Kidney tubule cell (primary cell): ENCODE measurements around the gene SUPT16H.
"Not testable (repeated sequence)": the region's sequence is repeated elsewhere in the genome, so short reads cannot be mapped to it uniquely, and the experiment has no call there.

ENCODE experiments used
- DNase-seq: peaks from one replicate; pipeline ENCODE4 v3.0.0-alpha.2; 2018; ENCODE audit warnings: low spot score

SUPT16H gene

GRCh38 chr14:21383848-21384493 lies at the start of gene SUPT16H:
Gene SUPT16H, minus strand, starts transcription at chr14:21384019. Its CDS starts 92 bp downstream, at chr14:21383927.
- DNase-seq, result peak; percentile 95

DNA sequence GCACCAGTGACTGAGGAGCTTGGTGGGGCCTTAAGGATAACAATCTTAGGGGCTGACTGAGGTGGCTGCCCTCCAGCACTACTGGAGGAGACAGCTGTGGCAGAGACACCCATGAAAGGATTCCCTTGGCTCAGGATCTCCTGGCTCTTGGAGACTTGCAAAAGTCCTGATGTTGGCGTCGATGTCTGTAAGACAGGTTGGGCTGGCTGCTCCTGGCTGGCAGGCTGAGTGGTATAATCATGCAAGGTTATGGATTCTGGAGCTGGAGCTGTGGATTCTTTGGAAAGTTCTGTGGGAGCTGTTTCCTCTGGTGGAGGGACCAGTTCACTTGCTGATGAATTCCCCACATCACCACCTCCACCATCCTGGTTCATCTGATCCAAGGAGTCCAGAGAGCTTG lies 47.3 kb upstream of the SUPT16H start:
- DNase-seq, result no peak

DNA sequence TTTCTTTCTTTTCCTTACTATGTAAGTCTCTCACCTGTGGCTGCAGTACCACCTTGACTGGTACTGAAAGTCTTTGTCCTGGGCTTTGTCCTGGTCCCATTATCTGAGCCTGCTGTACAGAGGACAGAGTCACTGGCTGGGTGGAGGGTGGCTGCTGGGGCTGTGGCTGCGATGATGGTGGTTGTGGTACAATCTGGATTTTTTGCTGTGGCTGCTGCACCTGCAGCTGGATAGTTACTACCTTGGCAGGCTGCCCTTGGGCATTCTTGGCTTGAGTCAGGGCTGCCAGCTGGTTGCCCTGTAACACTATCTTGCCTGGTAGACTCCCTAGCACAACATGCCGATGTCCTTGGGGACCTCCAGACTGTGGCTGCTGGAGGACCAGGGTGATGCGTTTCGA lies 45.1 kb upstream of the SUPT16H start:
- DNase-seq, result peak; percentile 11

DNA sequence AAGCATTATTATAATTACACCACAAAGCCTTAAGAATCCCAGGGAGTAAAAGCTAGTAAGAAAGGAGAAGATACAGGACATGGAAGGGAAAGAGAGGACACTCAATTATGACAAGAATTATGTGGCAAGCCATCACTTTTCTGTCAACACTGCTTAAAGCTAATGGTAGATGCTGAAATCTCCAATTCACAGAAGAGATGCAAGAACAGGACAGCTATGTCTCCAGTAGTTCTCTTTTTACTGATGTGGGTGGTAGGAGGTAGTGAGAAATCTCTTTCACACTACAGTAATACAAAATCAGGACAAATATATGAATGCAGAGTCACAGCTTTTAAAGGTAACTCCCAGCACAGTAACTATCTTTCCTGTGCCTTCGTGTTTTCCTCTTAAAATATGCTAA lies 42.9 kb upstream of the SUPT16H start:
- DNase-seq, result no peak

DNA sequence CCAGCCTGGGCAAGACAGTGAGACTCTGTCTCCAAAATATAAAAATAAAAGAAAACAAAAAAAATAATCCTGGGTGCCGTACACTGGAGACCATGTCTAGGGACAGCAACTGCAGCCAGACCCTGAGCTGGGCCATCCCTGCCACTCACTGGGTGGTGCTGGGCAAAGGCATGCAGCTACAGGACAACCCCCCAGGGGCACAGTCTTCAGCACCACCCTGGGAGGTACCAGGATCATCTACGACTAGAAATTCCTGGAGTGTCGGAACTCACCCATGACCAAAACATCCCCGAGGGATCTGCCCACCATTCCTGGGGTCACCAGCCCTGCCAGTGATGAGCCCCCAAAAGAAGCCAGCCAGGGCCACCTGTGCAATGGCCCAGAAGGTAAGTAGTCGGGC lies 35.7 kb upstream of the SUPT16H start:
- no peak for DNase-seq

- DNase-seq, result no peak
These were observed 31.5 kb upstream of the SUPT16H start for GRCh38 chr14:21415329-21415728.

GRCh38 chr14:21414137-21414631 lies 30.4 kb upstream of the SUPT16H start:
- DNase-seq, result no peak

DNA sequence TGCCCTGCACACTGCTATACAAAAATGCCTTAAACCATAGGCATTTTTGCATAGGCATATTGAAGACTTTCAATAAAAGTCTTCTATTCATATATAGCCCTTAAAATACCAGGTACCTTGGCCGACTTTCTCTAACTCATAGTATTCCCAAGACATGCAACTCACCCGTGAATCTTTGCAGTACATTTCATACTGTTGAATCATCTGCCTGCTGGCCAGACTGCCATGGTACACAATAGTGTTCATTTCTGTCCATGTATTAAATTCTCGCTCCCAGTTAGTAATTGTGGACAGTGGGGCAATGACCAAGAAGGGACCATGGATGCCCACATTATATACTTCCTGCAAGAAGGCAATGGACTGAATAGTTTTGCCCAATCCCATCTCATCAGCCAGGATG lies 24.3 kb upstream of the SUPT16H start:
- DNase-seq, result peak; percentile 39

DNA sequence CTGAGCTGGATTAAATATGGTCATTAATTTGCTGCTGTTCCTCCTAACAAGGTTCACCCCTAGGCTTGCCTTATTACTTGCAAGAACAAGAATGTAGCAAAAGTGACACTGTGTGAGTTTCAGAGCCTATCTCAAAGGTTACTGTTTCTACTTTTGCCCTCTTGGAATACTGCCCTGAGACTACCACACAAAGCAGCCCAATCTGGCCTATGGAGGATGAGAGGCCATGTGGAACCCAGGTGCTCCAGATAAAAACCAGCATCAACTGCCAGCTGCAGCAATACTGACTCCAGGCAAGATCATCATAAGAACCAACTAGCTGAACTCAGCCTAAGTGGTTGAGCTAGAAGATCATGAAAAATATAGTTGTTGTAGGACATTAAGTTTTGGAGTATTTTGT lies 22.4 kb upstream of the SUPT16H start:
- no peak for DNase-seq

- no peak for DNase-seq
These were observed 21.3 kb upstream of the SUPT16H start for GRCh38 chr14:21405097-21405496.

- DNase-seq, result no peak
These were observed 15.6 kb upstream of the SUPT16H start for GRCh38 chr14:21399311-21399870.

DNA sequence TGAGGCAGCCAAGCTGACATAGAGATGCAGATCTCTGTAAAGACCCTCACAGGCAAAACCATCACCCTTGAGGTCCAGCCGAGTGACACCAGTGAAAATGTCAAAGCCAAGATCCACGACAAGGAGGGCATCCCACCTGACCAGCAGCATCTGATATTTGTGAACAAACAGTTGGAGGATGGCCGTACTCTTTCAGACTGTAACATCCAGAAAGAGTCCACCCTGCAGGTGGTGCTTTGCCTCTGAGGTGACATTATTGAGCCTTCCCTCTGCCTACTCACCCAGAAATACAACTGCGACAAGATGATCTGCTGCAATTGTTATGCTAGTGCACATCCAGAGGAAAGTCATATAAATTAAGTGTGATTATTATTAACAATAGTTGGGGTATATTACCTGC lies 15.1 kb upstream of the SUPT16H start:
- no peak for DNase-seq

DNA sequence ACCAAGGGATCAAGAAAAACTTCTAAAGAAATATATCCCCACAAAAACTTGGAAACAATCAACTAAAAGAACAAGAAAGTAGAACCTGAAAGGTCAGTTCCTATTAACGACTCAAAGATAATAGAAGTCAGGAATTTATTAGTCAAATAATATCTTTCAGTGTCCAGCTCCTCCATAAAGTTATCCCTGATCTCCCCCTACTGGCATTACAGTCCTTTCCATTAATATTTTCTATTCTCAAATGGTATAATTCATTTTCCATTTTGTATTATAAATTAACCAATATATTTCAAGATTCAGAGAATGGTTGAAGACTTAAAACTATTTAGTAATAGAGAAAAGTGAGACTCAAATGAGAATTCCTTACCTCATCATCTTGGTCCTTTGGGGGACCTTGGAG lies 11.6 kb upstream of the SUPT16H start:
- no peak for DNase-seq

DNA sequence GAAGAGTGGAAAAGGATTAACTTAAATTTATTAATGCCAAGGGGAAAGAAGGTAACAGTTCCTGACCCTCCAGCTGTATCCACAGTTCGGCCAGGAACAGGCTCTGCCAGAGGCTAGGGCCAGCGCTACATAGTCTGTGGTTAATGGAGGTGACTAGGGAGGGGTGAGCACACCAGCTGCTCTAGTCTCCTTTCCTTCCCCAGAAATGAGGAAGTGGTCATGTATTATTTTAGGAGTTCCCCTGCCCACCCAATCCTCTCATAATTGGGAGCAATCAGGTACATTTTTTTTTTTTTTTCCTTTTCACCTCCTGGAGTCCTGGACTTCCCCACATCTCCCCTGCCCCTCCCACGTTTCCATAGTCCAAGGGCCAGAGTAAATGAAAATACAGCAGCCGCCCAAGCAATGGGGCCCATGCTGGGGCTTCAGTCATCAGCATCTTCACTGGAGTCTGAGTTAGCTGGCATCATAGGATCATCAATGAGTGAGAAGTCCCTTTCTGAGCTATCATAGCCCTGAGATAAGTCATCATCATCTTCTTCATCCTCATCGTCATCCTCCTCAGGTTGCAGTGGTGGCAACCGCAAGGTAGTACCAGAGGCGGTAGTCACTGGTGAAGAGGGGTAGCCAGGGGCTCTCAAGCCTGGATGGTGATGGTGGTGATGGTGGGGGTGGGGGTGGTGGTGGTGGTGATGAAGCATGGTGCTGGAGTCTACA lies 1.5 kb upstream of the SUPT16H start:
- peak; percentile 35 for DNase-seq

GRCh38 chr14:21384494-21384851 lies 654 bp upstream of the SUPT16H start:
- DNase-seq, result no peak

DNA sequence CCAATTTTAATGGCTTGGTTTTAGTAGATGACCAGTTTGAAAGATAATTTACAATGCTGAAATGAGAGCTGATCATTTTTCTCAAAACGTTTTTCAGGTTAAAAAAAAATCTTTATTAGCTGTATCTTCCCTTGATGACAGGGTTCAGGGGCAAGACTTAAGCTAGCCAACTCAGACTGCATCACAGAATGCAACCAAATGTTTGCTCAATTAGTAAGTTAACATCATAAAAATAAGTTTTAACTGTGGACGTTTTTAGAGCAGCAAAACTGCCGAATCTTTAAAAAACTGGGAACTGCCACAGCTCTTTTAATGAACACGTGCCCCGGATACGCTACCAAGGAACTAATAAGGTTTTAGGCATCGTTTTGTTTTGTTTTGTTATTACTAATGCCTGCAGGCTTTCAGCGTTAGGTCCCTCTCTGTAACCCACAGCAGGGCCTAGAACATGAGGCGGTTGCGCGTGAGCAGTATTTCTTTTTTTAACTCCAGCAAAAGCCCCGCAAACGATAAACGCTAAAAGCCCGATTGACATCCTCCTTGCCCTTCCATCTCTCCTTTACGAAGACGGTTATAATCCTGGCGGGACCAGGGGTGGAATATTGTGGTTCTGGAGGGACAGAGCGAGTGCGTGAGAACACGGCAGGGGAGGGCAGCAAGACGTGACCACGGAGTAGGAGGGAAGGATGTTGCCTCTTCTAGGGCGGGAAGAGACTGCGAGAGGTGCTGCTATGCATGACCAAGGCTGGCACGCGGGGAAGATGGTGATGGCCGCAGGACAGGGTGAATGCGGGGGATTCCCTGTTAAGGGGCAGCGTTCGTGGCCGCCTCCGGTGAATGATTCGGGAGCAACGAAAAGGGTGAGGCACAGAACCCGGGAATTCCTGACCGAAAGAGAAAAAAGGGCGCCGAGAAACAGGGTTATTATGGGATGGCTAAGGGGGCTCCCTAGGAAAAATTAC lies 652 bp downstream of the SUPT16H start:
- peak; percentile 67 for DNase-seq

- no peak for DNase-seq
These were observed 1.7 kb downstream of the SUPT16H start for GRCh38 chr14:21382095-21382494.

GRCh38 chr14:21379338-21379737 lies 4.5 kb downstream of the SUPT16H start:
- DNase-seq, result no peak

- DNase-seq, result no peak
These were observed 9.8 kb downstream of the SUPT16H start for GRCh38 chr14:21373980-21374379.

GRCh38 chr14:21372814-21373213 lies 11.0 kb downstream of the SUPT16H start:
- not testable (repeated sequence) for DNase-seq

- DNase-seq, result no peak
These were observed 13.7 kb downstream of the SUPT16H start for GRCh38 chr14:21369949-21370679.
